Neural progenitor cell (in vitro differentiated cells): ENCODE data around the gene PDLIM4. TPM values are rescaled to one million over a fixed set of nuclear protein-coding genes. Genes with fewer than 3 reads are reported as not detected.

Experiments
- DNase-seq: peaks from one replicate; pipeline ENCODE4 v3.0.0-alpha.2; 2016; ENCODE audit warnings: low spot score
- H2AFZ ChIP-seq: fragments of 200-600 bp; sonication (generic); replicated peaks from 2 replicates; pipeline ENCODE4 v1.6.1; 2016; ENCODE audit warnings: antibody characterized with exemption
- H3F3A ChIP-seq: fragments of 200-600 bp; sonication (generic); 2 replicates; pipeline ENCODE4 v1.6.1; 2016; ENCODE audit warnings: antibody characterized with exemption, low read depth
- H3K27ac ChIP-seq: fragments of 200-600 bp; sonication (generic); 2 replicates; pipeline ENCODE4 v1.5.1; 2016; ENCODE audit warnings: mild to moderate bottlenecking
- H3K27me3 ChIP-seq: fragments of 200-600 bp; sonication (generic); 2 replicates; pipeline ENCODE4 v1.6.1; 2016; ENCODE audit warnings: mild to moderate bottlenecking, moderate library complexity
- H3K36me3 ChIP-seq: fragments of 200-600 bp; sonication (generic); 2 replicates; pipeline ENCODE4 v1.5.1; 2016
- H3K4me1 ChIP-seq: fragments of 200-600 bp; sonication (generic); 2 replicates; pipeline ENCODE4 v1.6.1; 2016; ENCODE audit warnings: mixed run types
- H3K4me2 ChIP-seq: fragments of 200-600 bp; sonication (generic); 2 replicates; pipeline ENCODE4 v1.6.1; 2016
- H3K4me3 ChIP-seq: fragments of 200-600 bp; sonication (generic); 2 replicates; pipeline ENCODE4 v1.5.1; 2016
- H3K79me2 ChIP-seq: fragments of 200-600 bp; sonication (generic); 2 replicates; pipeline ENCODE4 v1.6.1; 2016; ENCODE audit warnings: low read depth
- H3K9ac ChIP-seq: fragments of 200-600 bp; sonication (generic); 2 replicates; pipeline ENCODE4 v1.6.1; 2016
- H3K9me3 ChIP-seq: fragments of 200-600 bp; sonication (generic); 2 replicates; pipeline ENCODE4 v1.5.1; 2016; ENCODE audit warnings: low read depth
- H4K20me1 ChIP-seq: fragments of 200-600 bp; sonication (generic); 2 replicates; pipeline ENCODE4 v1.6.1; 2016; ENCODE audit warnings: low read depth
- H3K27ac Mint-ChIP-seq: 3 replicates; pipeline ENCODE4 v1.8.0; 2021; ENCODE audit warnings: mixed read lengths
- H3K27me3 Mint-ChIP-seq: 2 replicates; pipeline ENCODE4 v1.8.0; 2022; ENCODE audit warnings: low read depth, mild to moderate bottlenecking, inconsistent platforms, moderate library complexity, mixed read lengths; ENCODE audit not compliant: insufficient read depth
- H3K36me3 Mint-ChIP-seq: 3 replicates; pipeline ENCODE4 v1.8.0; 2021; ENCODE audit warnings: mixed read lengths
- H3K4me1 Mint-ChIP-seq: 3 replicates; pipeline ENCODE4 v1.8.0; 2021; ENCODE audit warnings: mixed read lengths
- H3K4me3 Mint-ChIP-seq: 3 replicates; pipeline ENCODE4 v1.8.0; 2021; ENCODE audit warnings: mild to moderate bottlenecking, moderate library complexity, mixed read lengths
- H3K9me3 Mint-ChIP-seq: 3 replicates; pipeline ENCODE4 v1.8.0; 2020; ENCODE audit warnings: mixed read lengths
- EZH2 ChIP-seq: fragments of 200-600 bp; sonication (generic); IDR thresholded peaks from 2 replicates; pipeline ENCODE4 v1.6.1; 2017; ENCODE audit warnings: antibody characterized with exemption, mild to moderate bottlenecking, moderate library complexity
- EZH2phosphoT487 ChIP-seq: fragments of 200-600 bp; sonication (generic); IDR thresholded peaks from 2 replicates; pipeline ENCODE4 v1.6.1; 2017; ENCODE audit warnings: antibody characterized with exemption
- total RNA-seq: library from RNA; depleted of rRNA; stranded (reverse); fragments of >200 nt; gene quantifications from 2 replicates; pipeline ENCODE4 v1.2.3, GENCODE V29; 2015; ENCODE audit warnings: low replicate concordance
- TF ChIP-seq, protein P1 (sequence below): fragments of 200-600 bp; sonication (generic); IDR thresholded peaks from 2 replicates; pipeline ENCODE4 v1.5.1; 2017; ENCODE audit warnings: antibody characterized with exemption, mild to moderate bottlenecking

Gene PDLIM4
- total RNA-seq, 1 donor from 2014 or later, result 8.3 TPM

DNA sequence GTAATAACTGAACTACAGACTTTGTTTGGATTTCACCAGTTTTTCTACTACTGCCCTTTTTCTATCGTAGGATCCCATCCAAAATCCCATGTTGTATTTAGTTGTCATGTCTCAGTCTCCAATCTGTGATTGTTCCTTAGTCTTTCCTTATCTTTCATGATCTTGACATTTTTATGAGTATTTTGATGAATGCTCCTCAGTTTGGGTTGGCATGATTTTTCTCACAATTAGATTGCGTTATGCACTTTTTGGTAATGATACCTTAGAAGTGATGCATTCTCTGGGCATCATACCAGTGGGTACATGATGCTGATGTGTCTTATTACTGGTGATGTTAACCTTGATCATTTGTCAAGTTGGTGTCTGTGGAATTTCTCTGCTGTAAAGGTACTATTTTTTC is 42.4 kb downstream of the PDLIM4 start:
- Mint-ChIP-seq H3K4me1 (peaks cover 11% of the 10 kb centered on the region), H3K27me3 (peaks cover 11% of the 10 kb centered on the region), H3K9me3 (peaks cover under 1% of the 10 kb centered on the region), H3K27ac (no peak overlapping the region), H3K4me3 (no peak overlapping the region), H3K36me3 (no peaks in the 10 kb centered on the region)
- no peak overlapping the region for H3K27ac ChIP-seq
- H3K36me3 ChIP-seq, result no peaks in the 10 kb centered on the region
- H3K4me3 ChIP-seq, result no peak overlapping the region
- H3K27me3 ChIP-seq, result peaks cover 25% of the 10 kb centered on the region
- H4K20me1 ChIP-seq, result peaks cover 3% of the 10 kb centered on the region
- no peaks in the 10 kb centered on the region for H3K9me3 ChIP-seq
- H2AFZ ChIP-seq, result no peak overlapping the region
- peaks cover 13% of the 10 kb centered on the region for H3K4me1 ChIP-seq
- no peak for DNase-seq
- H3F3A ChIP-seq, result peaks cover 10% of the 10 kb centered on the region
- H3K4me2 ChIP-seq, result no peak overlapping the region
- no peak overlapping the region for H3K9ac ChIP-seq
- TF ChIP-seq EZH2, result no peak
- TF ChIP-seq, protein P1, sequence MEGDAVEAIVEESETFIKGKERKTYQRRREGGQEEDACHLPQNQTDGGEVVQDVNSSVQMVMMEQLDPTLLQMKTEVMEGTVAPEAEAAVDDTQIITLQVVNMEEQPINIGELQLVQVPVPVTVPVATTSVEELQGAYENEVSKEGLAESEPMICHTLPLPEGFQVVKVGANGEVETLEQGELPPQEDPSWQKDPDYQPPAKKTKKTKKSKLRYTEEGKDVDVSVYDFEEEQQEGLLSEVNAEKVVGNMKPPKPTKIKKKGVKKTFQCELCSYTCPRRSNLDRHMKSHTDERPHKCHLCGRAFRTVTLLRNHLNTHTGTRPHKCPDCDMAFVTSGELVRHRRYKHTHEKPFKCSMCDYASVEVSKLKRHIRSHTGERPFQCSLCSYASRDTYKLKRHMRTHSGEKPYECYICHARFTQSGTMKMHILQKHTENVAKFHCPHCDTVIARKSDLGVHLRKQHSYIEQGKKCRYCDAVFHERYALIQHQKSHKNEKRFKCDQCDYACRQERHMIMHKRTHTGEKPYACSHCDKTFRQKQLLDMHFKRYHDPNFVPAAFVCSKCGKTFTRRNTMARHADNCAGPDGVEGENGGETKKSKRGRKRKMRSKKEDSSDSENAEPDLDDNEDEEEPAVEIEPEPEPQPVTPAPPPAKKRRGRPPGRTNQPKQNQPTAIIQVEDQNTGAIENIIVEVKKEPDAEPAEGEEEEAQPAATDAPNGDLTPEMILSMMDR, result no peak
- no peak for TF ChIP-seq EZH2phosphoT487
- H3K79me2 ChIP-seq, result no peaks in the 10 kb centered on the region

DNA sequence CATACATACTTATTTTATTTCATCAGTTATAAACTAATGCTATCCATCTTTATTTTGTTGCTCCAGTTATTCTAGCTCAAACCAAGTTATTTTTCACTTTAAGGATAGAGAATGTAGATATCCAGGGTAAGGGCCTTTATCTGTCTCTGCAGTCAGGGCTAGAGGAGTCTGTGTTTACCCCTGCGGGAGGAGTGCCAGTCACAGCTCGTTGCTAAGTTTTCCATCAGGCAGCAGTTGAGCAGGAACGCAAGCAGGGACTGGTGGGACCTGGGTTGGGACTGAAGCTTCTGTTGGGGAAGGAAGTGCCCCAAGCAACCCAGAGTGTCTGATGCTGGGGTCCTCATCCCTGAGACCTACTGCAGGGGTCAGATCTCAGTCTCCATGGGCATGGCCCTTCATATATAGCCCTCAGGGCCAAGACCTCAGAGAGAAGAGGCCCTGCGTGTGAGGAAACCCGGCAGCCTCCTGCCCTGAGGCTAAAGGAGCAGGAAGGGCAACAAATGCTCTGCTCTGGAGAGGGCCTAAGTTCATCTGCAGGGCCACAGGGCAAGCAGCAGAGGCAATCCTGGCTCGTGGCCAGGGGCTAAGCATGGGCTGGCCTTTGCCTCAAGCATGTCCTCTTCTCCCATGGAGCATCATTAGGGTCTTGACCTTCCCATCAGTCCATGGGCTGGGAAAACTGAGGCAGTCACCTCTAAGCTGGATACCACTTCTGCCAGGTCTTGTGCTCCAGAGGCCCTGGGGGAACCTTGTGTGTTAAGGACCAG is 43.3 kb downstream of the PDLIM4 start:
- H3K4me3 ChIP-seq, result no peak overlapping the region
- H3K79me2 ChIP-seq, result no peaks in the 10 kb centered on the region
- Mint-ChIP-seq H3K27me3 (peaks cover 5% of the 10 kb centered on the region), H3K9me3 (peaks cover 6% of the 10 kb centered on the region), H3K27ac (no peak overlapping the region), H3K4me1 (peaks cover 6% of the 10 kb centered on the region), H3K36me3 (no peaks in the 10 kb centered on the region), H3K4me3 (no peak overlapping the region)
- no peak overlapping the region for H3K9ac ChIP-seq
- H2AFZ ChIP-seq, result no peak overlapping the region
- no peak overlapping the region for H3K27ac ChIP-seq
- H3K36me3 ChIP-seq, result no peaks in the 10 kb centered on the region
- H3K27me3 ChIP-seq, result peaks cover 17% of the 10 kb centered on the region
- peaks cover 3% of the 10 kb centered on the region for H3K9me3 ChIP-seq
- peaks cover 10% of the 10 kb centered on the region for H3F3A ChIP-seq
- H3K4me1 ChIP-seq, result peaks cover 11% of the 10 kb centered on the region
- no peak for DNase-seq
- H3K4me2 ChIP-seq, result no peak overlapping the region
- no peaks in the 10 kb centered on the region for H4K20me1 ChIP-seq
- no peak for TF ChIP-seq EZH2phosphoT487
- TF ChIP-seq EZH2, result no peak
- TF ChIP-seq, protein P1, result no peak

DNA sequence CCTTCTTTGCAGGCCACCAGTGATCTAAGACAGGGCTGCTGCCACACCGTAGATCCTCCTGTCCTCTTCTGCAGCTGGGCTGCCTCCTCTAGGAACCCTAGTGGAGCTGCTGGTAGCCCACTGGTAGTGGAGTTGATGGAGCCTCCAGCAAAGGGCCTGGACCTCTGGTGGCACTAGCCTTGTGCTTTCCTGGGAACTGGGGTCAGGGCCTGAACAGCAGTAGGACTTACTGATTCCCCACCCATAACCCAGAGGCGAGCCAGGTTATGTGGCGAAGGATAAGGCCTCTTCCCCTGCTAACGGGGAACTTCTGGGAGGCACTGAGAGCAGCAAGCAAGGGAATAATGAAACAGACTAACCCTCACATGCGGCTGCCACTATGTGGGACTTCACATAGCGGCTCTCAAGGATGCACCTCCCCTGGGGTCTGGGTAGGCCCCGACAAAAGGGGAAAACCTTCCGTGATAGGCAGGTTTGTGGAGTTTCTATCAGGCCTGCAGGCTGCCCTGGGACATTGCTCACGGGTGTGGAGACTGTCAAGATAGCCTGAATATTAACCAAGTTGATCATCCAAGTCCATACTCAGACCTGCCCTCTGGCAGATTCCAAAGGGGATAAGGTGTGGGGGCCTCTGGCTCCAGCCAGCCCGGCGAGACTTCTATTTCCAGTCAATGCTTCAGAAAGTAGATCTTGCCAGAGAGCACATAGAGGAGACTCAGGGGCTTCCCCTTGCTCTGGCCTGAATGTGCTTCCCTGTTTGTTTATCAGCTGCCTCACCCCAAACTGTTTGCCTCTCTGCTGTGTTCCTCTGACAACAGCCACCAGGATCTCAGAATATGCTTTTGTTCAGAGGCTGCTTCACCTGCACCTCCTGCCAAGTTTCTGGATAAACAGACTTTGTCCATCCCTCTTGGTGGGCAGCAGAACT is 44.1 kb downstream of the PDLIM4 start:
- H3K9me3 Mint-ChIP-seq, result peaks cover 6% of the 10 kb centered on the region
- Histone ChIP-seq H2AFZ (no peak overlapping the region), H3K27me3 (peaks cover 8% of the 10 kb centered on the region), H3K9ac (no peak overlapping the region), H3K36me3 (no peaks in the 10 kb centered on the region), H4K20me1 (no peaks in the 10 kb centered on the region), H3K27ac (no peak overlapping the region), H3K4me2 (no peak overlapping the region), H3K9me3 (peaks cover 5% of the 10 kb centered on the region), H3K79me2 (no peaks in the 10 kb centered on the region), H3F3A (peaks cover 10% of the 10 kb centered on the region), H3K4me3 (no peak overlapping the region), H3K4me1 (peaks cover 11% of the 10 kb centered on the region)
- DNase-seq, result no peak
- no peak overlapping the region for H3K4me3 Mint-ChIP-seq
- TF ChIP-seq, protein P1, result no peak
- TF ChIP-seq EZH2, result no peak
- H3K4me1 Mint-ChIP-seq, result peaks cover 6% of the 10 kb centered on the region
- peaks cover 4% of the 10 kb centered on the region for H3K27me3 Mint-ChIP-seq
- H3K27ac Mint-ChIP-seq, result no peak overlapping the region
- H3K36me3 Mint-ChIP-seq, result no peaks in the 10 kb centered on the region
